Neuronal stem cell (in vitro differentiated cells): ENCODE measurements around the gene GLTPD2.

Experiments used
- DNase-seq: peaks from one replicate; pipeline ENCODE4 v3.0.0-alpha.2; 2013; ENCODE audit warnings: low spot score
- H2AFZ ChIP-seq: one replicate; pipeline ENCODE4 v1.6.1; 2013; ENCODE audit warnings: mild to moderate bottlenecking, low read length, inconsistent platforms
- H2AK5ac ChIP-seq: 2 replicates; pipeline ENCODE4 v1.6.1; 2013; ENCODE audit warnings: low read depth, mild to moderate bottlenecking, inconsistent platforms, low read length, moderate library complexity, mixed read lengths
- H2BK120ac ChIP-seq: 2 replicates; pipeline ENCODE4 v1.6.1; 2013; ENCODE audit warnings: low read depth, mild to moderate bottlenecking, inconsistent platforms, low read length, moderate library complexity, mixed read lengths
- H2BK12ac ChIP-seq: one replicate; pipeline ENCODE4 v1.6.1; 2013; ENCODE audit warnings: low read length, inconsistent platforms
- H2BK15ac ChIP-seq: 2 replicates; pipeline ENCODE4 v1.6.1; 2013; ENCODE audit warnings: mild to moderate bottlenecking, low read length, inconsistent platforms, mixed read lengths
- H2BK5ac ChIP-seq: one replicate; pipeline ENCODE4 v1.6.1; 2013; ENCODE audit warnings: inconsistent platforms, mild to moderate bottlenecking, low read length, moderate library complexity
- H3K14ac ChIP-seq: one replicate; pipeline ENCODE4 v1.6.1; 2013; ENCODE audit warnings: low read length, inconsistent platforms
- H3K18ac ChIP-seq: 2 replicates; pipeline ENCODE4 v1.6.1; 2013; ENCODE audit warnings: low read length, inconsistent platforms
- H3K23ac ChIP-seq: 2 replicates; pipeline ENCODE4 v1.6.1; 2013; ENCODE audit warnings: low read depth, mild to moderate bottlenecking, mixed read lengths, low read length, inconsistent platforms; ENCODE audit not compliant: poor library complexity
- H3K27ac ChIP-seq: replicated peaks from 3 replicates; pipeline ENCODE4 v1.5.1; 2013; ENCODE audit warnings: low read length, inconsistent platforms
- H3K27me3 ChIP-seq, 3 experiments: 2 replicates each; pipeline ENCODE4 v1.6.1; 2013; ENCODE audit warnings: low read length in 3 of 3, mild to moderate bottlenecking in 2 of 3, inconsistent platforms in 1 of 3, low read depth in 1 of 3, mixed read lengths in 1 of 3, moderate library complexity in 1 of 3; ENCODE audit not compliant: control insufficient read depth in 3 of 3, insufficient read depth in 3 of 3
- H3K36me3 ChIP-seq, 2 donors: replicated peaks in 1 of 2; 2 replicates each; pipeline ENCODE4 v1.6.1; 2013; ENCODE audit warnings: low read length in 2 of 2; ENCODE audit not compliant: control insufficient read depth in 2 of 2, insufficient read depth in 2 of 2
- H3K4ac ChIP-seq: 2 replicates; pipeline ENCODE4 v1.6.1; 2013; ENCODE audit warnings: inconsistent platforms, mild to moderate bottlenecking, low read length, moderate library complexity
- H3K4me1 ChIP-seq, 2 donors: 1 replicate in 1 of 2; 2 replicates in 1 of 2; pipeline ENCODE4 v1.6.1; 2013; ENCODE audit warnings: low read length in 2 of 2, low read depth in 1 of 2; ENCODE audit not compliant: control insufficient read depth in 2 of 2, insufficient read depth in 1 of 2
- H3K4me2 ChIP-seq: one replicate; pipeline ENCODE4 v1.6.1; 2013; ENCODE audit warnings: mild to moderate bottlenecking, low read length, inconsistent platforms; ENCODE audit not compliant: insufficient read depth, poor library complexity, severe bottlenecking
- H3K4me3 ChIP-seq, 2 donors: 2 replicates each; pipeline ENCODE4 v1.5.1; 2013; ENCODE audit warnings: low read length in 2 of 2, mild to moderate bottlenecking in 2 of 2, inconsistent platforms in 1 of 2, moderate library complexity in 1 of 2
- H3K79me1 ChIP-seq: one replicate; pipeline ENCODE4 v1.6.1; 2013; ENCODE audit warnings: low read depth, mild to moderate bottlenecking, inconsistent platforms, low read length, moderate library complexity
- H3K9ac ChIP-seq: one replicate; pipeline ENCODE4 v1.6.1; 2013; ENCODE audit warnings: mild to moderate bottlenecking, low read depth, low read length, inconsistent platforms; ENCODE audit not compliant: poor library complexity
- H3K9me3 ChIP-seq, 2 donors: replicated peaks in 1 of 2; 2 replicates each; pipeline versions ENCODE3 to v1.6.1; 2013; ENCODE audit warnings: low read length in 2 of 2, mild to moderate bottlenecking in 2 of 2, inconsistent platforms in 1 of 2, low read depth in 1 of 2, mixed read lengths in 1 of 2, moderate library complexity in 1 of 2; ENCODE audit not compliant: control insufficient read depth in 2 of 2, insufficient read depth in 1 of 2
- H4K8ac ChIP-seq: one replicate; pipeline ENCODE4 v1.6.1; 2013; ENCODE audit warnings: low read depth, mild to moderate bottlenecking, inconsistent platforms, low read length, moderate library complexity
- H4K91ac ChIP-seq: one replicate; pipeline ENCODE4 v1.6.1; 2013; ENCODE audit warnings: low read length, low read depth, mild to moderate bottlenecking, inconsistent platforms; ENCODE audit not compliant: poor library complexity
- WGBS, 2 donors: extraction: QIAGEN DNeasy Blood & Tissue Kit; methylation state at CpG; one replicate each; pipeline ENCODE4 v1.1.7; 2013; ENCODE audit warnings: missing lambda C conversion rate in 2 of 2, mixed read lengths in 1 of 2; ENCODE audit not compliant: insufficient read length in 2 of 2, insufficient replicate concordance in 1 of 2; ENCODE audit errors: extremely low coverage in 2 of 2; 5-methylcytosine and 5-hydroxymethylcytosine counted together

GLTPD2 gene

GRCh38 chr17:4759776-4760236 lies 29.0 kb upstream of the GLTPD2 start:
- no peak overlapping the region for H3K4ac ChIP-seq
- no peak overlapping the region for H4K91ac ChIP-seq
- H3K14ac ChIP-seq, result no peak overlapping the region
- H3K36me3 ChIP-seq, result no peaks in the 10 kb centered on the region
- no peak overlapping the region for H3K4me2 ChIP-seq
- H2BK12ac ChIP-seq, result no peak overlapping the region
- no peak overlapping the region for H3K9ac ChIP-seq
- no CpG with 5 or more reads among the region's 10 CpGs for WGBS, 2 donors
- H3K4me1 ChIP-seq, result no peaks in the 10 kb centered on the region
- H3K23ac ChIP-seq, result no peak overlapping the region
- no peaks in the 10 kb centered on the region for H3K9me3 ChIP-seq
- H2BK15ac ChIP-seq, result no peak overlapping the region
- H2AK5ac ChIP-seq, result no peak overlapping the region
- H3K27ac ChIP-seq, result no peak overlapping the region
- no peaks in the 10 kb centered on the region for H3K79me1 ChIP-seq
- DNase-seq, result no peak
- no peak overlapping the region for H3K18ac ChIP-seq
- H3K4me3 ChIP-seq, result no peak overlapping the region
- H4K8ac ChIP-seq, result no peak overlapping the region
- no peak overlapping the region for H2AFZ ChIP-seq
- H2BK5ac ChIP-seq, result no peak overlapping the region
- H2BK120ac ChIP-seq, result no peak overlapping the region
- peaks cover 0 to 24% (median 0%) of the 10 kb centered on the region in 3 experiments for H3K27me3 ChIP-seq

- Histone ChIP-seq H3K27ac (no peak overlapping the region), H2AFZ (no peak overlapping the region), H3K18ac (no peak overlapping the region), H3K4me3 (no peak overlapping the region), H3K36me3 (no peaks in the 10 kb centered on the region), H3K4me2 (no peak overlapping the region), H3K14ac (no peak overlapping the region), H4K8ac (no peak overlapping the region), H2BK12ac (no peak overlapping the region), H3K9ac (no peak overlapping the region), H3K4me1 (no peaks in the 10 kb centered on the region), H4K91ac (no peak overlapping the region), H2BK120ac (no peak overlapping the region), H3K79me1 (no peaks in the 10 kb centered on the region), H3K9me3 (no peaks in the 10 kb centered on the region), H2BK15ac (no peak overlapping the region), H2BK5ac (no peak overlapping the region), H3K23ac (no peak overlapping the region), H3K27me3 (peaks cover 0 to 12% (median 0%) of the 10 kb centered on the region in 3 experiments), H2AK5ac (no peak overlapping the region), H3K4ac (no peak overlapping the region)
- no CpG with 5 or more reads among the region's 3 CpGs for WGBS, 2 donors
- DNase-seq, result no peak
Observed at GRCh38 chr17:4764595-4764994, 24.2 kb upstream of the GLTPD2 start.

- H3K4me3 ChIP-seq, result no peak overlapping the region
- H2AFZ ChIP-seq, result no peak overlapping the region
- H2AK5ac ChIP-seq, result no peak overlapping the region
- no peaks in the 10 kb centered on the region for H3K79me1 ChIP-seq
- H3K9me3 ChIP-seq, result no peaks in the 10 kb centered on the region
- H3K14ac ChIP-seq, result no peak overlapping the region
- no peak overlapping the region for H3K4me2 ChIP-seq
- no peak overlapping the region for H4K8ac ChIP-seq
- H3K18ac ChIP-seq, result no peak overlapping the region
- H3K27ac ChIP-seq, result no peak overlapping the region
- no peaks in the 10 kb centered on the region for H3K36me3 ChIP-seq
- no peak overlapping the region for H3K4ac ChIP-seq
- H3K27me3 ChIP-seq, result peaks cover 0 to 12% (median 0%) of the 10 kb centered on the region in 3 experiments
- no CpG with 5 or more reads among the region's 3 CpGs for WGBS, 2 donors
- H4K91ac ChIP-seq, result no peak overlapping the region
- H3K4me1 ChIP-seq, result no peaks in the 10 kb centered on the region
- no peak overlapping the region for H2BK5ac ChIP-seq
- no peak overlapping the region for H2BK15ac ChIP-seq
- no peak overlapping the region for H3K9ac ChIP-seq
- DNase-seq, result no peak
- H2BK120ac ChIP-seq, result no peak overlapping the region
- H3K23ac ChIP-seq, result no peak overlapping the region
- H2BK12ac ChIP-seq, result no peak overlapping the region
Observed at GRCh38 chr17:4766201-4766600, 22.6 kb upstream of the GLTPD2 start.

DNA sequence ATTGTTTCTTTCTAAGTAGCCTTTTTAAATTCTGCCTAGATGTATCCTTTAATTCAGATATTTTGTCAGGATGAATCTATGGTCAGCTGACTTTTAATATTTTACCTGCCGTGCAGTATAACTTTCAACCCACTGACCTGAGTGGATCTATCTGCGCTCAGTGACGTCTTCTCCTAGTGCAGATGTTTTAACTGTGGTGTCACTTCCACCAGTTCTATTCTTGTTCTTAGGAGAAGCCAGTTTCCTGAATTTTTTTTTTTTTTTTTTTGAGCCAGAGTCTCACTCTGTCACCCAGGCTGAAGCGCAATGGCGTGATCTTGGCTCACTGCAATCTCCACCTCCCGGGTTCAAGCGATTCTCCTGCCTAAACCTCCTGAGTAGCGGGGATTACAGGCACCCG lies 22.0 kb upstream of the GLTPD2 start:
- Histone ChIP-seq H3K4ac (no peak overlapping the region), H2AK5ac (no peak overlapping the region), H4K8ac (no peak overlapping the region), H3K4me3 (no peak overlapping the region), H2BK120ac (no peak overlapping the region), H3K23ac (no peak overlapping the region), H3K27ac (no peak overlapping the region), H3K4me2 (no peak overlapping the region), H2BK12ac (no peak overlapping the region), H3K27me3 (peaks cover 0 to 14% (median 0%) of the 10 kb centered on the region in 3 experiments), H2AFZ (no peak overlapping the region), H4K91ac (no peak overlapping the region), H2BK15ac (no peak overlapping the region), H3K18ac (no peak overlapping the region), H3K4me1 (no peaks in the 10 kb centered on the region), H3K9ac (no peak overlapping the region), H3K79me1 (no peaks in the 10 kb centered on the region), H3K14ac (no peak overlapping the region), H2BK5ac (no peak overlapping the region), H3K9me3 (peaks cover 0 to 2% of the 10 kb centered on the region in 2 donors), H3K36me3 (no peaks in the 10 kb centered on the region)
- no peak for DNase-seq
- WGBS, 2 donors, result no CpG with 5 or more reads among the region's 9 CpGs
